GM12892 (cell line): Measurements from ENCODE around the gene NQO2.

Experiments
- DNase-seq: peaks from one replicate; pipeline ENCODE4 v3.0.0; 2011; ENCODE audit not compliant: insufficient read length
- FAIRE-seq: peaks from 2 replicates; lab custom pipeline; 2011; peaks lifted over from hg19 to GRCh38; lab: Jason Lieb, UNC
- POLR2A ChIP-seq: IDR thresholded peaks from 2 replicates; pipeline ENCODE4 v1.6.1; 2011; ENCODE audit warnings: low read depth, low read length, control low read depth
- POLR2AphosphoS5 ChIP-seq: IDR thresholded peaks from 2 replicates; pipeline ENCODE4 v1.6.1; 2011; ENCODE audit warnings: low read depth, low read length, control low read depth
- TAF1 ChIP-seq: IDR thresholded peaks from 2 replicates; pipeline ENCODE4 v1.6.1; 2011; ENCODE audit warnings: low read depth, mild to moderate bottlenecking, control low read depth, low read length, borderline replicate concordance

Gene NQO2

DNA sequence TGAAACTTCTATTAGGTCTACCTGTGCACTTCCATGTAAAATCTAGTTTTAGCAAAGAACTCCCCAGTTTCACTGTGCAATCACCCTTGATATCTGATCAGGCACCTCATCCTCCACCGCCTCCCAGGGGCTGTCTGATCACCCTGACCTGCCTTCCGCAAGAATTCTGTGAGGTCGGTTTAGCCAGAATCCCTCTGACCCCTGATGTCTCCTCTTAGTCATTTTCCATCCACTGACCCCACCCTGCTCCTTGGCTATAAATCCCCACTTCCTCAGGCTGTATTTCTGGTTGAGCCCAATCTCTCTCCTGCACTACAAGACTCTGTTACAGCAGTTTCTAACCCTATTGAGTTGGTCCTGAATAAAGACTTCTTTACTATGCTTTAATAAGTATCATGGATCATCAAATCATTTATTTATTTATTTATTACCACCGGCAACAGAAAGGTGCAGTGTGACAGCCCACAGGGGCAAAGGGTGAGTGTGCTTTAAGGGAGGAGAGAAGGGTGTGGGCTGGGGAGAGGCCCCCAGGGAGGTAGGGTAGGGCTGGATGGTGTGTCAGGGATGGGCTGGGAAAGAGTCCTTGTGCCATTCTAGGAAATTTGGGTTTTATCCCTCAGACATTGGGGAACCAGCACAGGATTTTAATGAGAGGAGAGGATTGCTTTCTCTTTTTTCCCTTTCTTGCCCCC is 17.1 kb upstream of the NQO2 start:
- no peak for DNase-seq
- TF ChIP-seq TAF1, result no peak
- TF ChIP-seq POLR2A, result no peak
- no peak for TF ChIP-seq POLR2AphosphoS5
- no peak for FAIRE-seq

DNA sequence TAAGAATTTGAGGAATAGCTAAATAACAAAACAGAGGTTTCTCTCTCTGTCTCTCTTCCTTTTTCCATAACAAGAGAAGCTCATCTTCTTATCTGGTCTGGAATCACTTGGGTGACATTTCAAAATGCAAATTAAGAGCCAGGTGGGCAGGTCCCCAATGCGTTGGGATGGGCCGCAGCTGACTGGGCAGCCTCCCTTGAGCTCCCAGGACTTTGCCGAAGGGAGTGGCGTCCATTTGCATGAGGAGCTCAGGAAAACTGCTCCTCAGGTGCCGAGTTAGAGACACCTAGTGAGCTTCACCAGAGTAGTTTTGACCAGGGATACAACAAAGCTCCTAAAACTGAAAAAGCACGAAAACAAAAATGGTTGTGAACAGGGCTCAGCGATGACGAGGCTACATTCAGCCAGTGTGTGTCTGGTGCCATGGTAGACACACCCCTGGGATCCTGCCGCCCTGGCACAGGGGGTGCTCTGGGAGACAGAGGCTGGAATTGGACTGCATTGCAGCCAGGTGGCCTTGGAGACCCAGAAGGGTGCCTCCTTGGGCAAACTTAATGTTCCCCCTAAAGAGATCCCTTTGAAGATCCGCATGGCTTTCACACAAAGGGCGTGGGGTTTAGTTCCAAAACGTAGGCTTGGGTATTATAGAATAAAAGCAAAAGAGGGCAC is 14.8 kb upstream of the NQO2 start:
- DNase-seq, result no peak
- TF ChIP-seq POLR2AphosphoS5 (no peak), TAF1 (no peak), POLR2A (no peak)
- no peak for FAIRE-seq

DNA sequence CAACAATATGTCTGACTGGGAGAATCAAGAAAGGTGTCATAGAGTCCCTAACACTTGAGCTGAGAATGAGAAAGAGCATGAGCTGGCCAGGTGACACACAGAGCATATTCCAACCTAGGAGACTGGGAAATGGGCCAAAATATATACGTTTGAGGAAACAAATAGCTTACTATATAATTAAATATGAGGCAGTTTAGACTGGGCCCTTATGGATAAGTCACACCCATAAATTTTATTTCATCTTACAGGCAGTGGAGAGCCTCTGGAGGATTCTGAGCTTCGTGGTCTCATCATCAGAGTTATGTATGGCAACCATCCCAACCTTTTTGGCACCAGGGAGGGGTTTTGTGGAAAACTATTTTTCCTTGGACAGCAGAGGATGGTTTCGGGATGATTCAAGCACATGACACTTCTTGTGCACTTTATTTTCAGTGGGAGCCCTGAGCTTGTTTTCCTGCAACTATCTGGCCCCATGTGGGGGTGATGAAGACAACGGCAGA is 12.9 kb upstream of the NQO2 start:
- no peak for FAIRE-seq
- TF ChIP-seq POLR2AphosphoS5, result no peak
- no peak for TF ChIP-seq TAF1
- TF ChIP-seq POLR2A, result no peak
- DNase-seq, result no peak

DNA sequence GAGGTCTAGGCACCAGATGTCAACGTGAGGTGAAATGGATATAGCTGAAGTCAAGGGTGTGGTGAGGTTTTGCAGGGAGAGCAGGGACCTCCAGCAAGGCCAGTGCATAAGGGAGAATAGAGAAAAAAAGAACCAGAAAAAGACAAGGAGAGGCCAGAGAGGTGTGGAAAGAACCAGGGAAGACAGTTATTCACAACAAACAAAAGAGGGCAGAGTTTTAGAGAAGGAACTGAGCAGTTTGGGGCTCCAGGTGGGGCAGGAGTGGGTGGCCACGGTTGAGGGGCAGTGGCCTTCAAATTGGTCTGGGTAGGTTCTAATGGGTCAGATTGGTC is 11.6 kb upstream of the NQO2 start:
- TF ChIP-seq TAF1 (no peak), POLR2AphosphoS5 (no peak), POLR2A (no peak)
- DNase-seq, result no peak
- FAIRE-seq, result no peak

DNA sequence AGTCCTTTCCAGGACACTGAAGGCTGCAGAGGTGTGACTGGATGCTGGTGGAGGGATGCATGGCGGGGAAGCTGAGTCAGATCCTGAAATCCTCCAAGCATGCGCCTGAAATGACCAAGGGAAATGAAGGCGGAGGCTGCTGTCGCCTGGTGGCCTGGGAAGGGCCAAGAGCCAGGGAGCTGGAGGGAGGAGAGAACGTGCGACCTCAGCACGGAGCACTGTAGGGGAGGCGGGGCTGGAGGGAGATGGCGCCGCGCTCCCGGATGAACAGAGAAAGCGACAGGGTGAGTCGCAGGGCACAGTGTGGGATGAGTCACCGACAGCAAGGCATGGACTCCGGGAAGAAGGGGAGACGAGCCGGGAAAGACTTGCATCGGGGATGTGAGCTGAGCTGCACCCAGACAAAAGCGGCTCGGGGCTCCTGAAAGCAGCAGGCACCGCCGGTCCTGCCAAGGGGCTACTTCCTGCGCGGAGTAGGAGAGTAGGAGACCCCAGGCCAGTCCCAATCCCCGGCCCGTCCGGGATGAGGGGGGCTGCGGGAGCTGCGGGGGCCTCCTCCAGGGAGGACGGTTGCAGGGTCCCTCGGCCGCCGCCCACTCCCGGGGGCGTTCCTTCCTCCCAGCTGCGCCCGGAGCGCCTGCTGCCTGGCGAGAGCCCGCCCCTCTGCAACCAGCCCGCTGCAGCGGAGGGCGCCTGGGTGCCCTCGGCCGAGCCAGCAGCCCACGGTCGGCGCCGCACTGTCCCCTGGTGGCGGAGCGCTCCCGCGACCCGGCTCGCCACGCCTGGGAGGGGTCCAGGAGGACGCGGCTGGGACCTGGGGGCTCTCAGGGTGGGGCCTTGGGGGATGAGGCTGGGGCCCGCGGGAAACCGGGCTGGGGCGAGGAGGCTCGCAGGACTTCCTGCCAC is 11.0 kb upstream of the NQO2 start:
- peak; percentile 63 for DNase-seq
- no peak for TF ChIP-seq POLR2AphosphoS5
- TF ChIP-seq POLR2A, result peak; percentile 40; the same call in 1 of the 2 replicates
- peak; percentile 38 for FAIRE-seq

DNA sequence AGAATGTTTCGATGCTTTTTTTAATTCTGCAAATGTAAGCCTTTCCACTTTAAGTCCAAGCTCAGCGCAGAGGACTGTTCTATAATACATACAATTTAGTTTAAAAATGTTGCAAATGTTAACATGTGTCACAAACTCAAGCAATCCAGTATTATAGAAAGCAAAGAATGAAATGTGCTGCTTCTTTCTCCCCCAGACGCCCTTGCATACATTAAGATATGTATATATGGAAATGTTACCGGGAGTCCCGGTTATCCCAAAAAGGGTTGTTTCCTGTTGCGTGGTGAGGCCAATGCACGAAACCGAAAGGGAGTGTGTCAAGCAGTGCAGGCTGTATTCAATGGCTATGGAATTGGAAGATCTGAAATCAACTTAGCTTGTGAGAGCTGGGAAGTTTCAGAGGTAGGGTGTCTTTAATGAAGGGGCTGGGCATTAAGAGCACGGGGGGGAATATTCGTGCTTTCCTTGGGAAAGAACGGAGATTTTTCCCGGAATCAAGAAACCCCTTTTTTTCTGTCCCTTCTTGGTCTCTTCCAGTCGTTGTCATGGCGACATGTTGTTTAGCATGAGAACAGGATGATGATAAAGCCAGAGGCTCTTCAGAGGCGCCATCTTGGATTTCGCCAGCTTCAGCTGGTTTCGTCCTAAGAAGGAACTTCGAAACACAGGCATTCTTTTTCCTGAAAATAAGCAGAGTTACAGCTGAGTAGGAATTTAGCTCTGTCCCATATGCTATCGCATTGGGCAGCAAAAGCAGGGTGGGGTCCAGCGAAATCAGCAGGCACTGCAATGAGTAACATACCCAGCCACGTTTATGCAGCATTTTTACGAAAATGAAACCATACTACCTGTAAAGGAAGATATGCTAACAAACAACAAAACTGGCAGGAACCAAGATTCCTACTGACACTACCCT is 10.1 kb upstream of the NQO2 start:
- TF ChIP-seq TAF1 (peak; percentile 85), POLR2A (peak; percentile 66), POLR2AphosphoS5 (peak; percentile 74)
- FAIRE-seq (peak; percentile 76), DNase-seq (peak; percentile 33)

DNA sequence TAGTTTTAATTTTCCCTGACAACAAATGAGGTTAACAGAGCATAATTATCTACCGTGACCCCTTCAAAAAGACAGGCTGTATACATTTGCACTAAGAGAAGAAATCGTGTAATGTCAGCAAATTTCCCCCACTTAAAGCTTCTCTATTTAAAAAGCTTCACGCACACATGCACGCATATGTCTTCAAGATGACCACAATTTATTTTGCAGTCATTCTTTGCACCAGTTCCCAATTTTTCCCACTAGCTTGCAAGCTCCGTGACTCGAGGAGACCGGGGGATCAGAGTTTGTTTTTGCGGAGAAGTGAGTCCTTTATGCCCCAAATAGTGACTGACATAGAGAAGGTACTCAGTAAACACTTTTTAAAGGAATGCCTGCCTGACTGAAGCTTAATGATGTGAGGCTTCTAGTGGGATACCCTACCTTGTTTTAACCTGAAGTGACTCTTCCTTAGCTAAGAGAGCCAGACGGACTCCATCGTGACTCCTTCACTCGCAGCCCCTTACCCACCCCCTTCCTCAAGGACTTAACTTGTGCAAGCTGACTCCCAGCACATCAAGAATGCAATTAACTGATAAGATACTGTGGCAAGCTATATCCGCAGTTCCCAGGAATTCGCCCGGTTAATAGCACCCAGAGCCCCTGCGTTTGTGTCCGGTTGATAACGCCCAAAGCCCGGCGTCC is 9.3 kb upstream of the NQO2 start:
- no peak for TF ChIP-seq POLR2AphosphoS5
- no peak for TF ChIP-seq POLR2A
- TF ChIP-seq TAF1, result no peak
- FAIRE-seq (no peak), DNase-seq (no peak)

DNA sequence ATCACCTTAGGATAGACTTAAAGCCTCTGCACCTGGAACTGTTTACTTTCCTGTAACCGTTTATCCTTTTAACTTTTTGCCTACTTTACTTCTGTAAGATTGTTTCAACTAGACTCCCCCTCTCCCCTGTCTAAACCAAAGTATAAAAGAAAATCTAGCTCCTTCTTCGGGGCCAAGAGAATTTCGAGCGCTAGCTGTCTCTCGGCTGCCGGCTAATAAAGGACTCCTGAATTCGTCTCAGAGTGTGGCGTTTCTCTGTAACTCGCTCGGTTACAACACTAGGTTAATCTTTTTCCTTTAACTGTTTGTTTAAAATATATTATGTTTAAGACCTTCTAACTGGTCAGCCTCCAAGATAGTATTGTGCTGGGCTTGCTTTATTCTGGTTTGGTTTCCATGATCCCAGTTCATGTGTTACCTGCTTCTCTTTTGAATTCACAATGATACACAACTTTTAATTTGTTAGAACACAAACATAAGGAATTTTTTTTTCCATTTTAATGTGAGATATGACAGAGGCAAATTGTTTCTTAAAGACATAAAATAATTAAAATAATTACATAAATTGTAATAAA is 8.7 kb upstream of the NQO2 start:
- TF ChIP-seq POLR2A (no peak), POLR2AphosphoS5 (no peak), TAF1 (no peak)

DNA sequence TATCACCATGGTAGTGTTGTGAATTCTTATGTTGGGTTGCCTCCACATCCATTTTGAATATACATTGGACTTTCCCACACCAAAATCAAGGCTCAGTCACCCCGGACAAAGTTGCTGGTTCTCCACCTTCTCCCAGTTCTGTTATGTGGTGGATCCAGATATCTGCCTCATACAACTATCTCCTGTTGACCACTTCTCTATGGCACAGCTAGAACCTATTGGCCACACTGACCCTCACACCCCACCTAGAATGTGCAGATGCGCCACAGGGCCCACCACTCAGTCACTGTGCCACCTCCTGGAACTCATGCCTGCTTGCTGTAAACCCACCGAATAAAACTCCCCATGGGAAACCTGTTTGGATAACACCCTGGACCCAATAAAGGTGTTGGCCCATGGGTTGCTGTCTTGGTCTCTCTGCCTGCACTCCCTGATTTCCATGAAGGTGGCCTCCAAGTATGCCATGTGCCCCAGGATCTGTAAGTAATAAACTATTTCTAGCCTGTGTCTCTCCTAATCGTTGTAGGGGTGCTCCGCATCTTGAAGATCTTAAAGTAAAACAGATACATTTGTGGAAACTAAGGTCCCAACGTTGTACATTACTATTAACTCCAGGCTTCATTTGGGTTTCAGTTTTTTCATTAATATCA is 7.2 kb upstream of the NQO2 start:
- FAIRE-seq, result no peak
- no peak for TF ChIP-seq TAF1
- TF ChIP-seq POLR2AphosphoS5, result no peak
- no peak for TF ChIP-seq POLR2A
- no peak for DNase-seq

More for the DNA sequence above, 8.7 kb upstream of the NQO2 start:
- DNase-seq (no peak), FAIRE-seq (no peak)
